Stimulated activated CD4-positive, alpha-beta T cell treated with anti-CD3 and anti-CD28 coated beads, Interleukin-12 subunit alpha, Interleukin-12 subunit beta, amount 100 ng/mL, for 48 hours (primary cell): ENCODE data around the gene PTPRN2.
"Not testable (repeated sequence)": the region's sequence is repeated elsewhere in the genome, so short reads cannot be mapped to it uniquely, and the experiment has no call there.

Experiments
- DNase-seq, 3 donors: peaks; one replicate each; pipeline ENCODE4 v3.0.0-alpha.2; 2020; ENCODE audit warnings: low read depth in 2 of 3, low spot score in 1 of 3

Gene PTPRN2

GRCh38 chr7:157739031-157739430 is 848.6 kb downstream of the PTPRN2 start:
- no peak for DNase-seq

GRCh38 chr7:157738066-157738460 is 849.6 kb downstream of the PTPRN2 start:
- DNase-seq = no peak

GRCh38 chr7:157737151-157738065 is 850.2 kb downstream of the PTPRN2 start:
- no peak for DNase-seq

- no peak for DNase-seq
These were observed 851.3 kb downstream of the PTPRN2 start for GRCh38 chr7:157736341-157736740.

GRCh38 chr7:157735826-157736225 is 851.8 kb downstream of the PTPRN2 start:
- no peak for DNase-seq

GRCh38 chr7:157734676-157735640 is 852.7 kb downstream of the PTPRN2 start:
- no peak for DNase-seq

- DNase-seq = not testable (repeated sequence)
These were observed 853.7 kb downstream of the PTPRN2 start for GRCh38 chr7:157733760-157734395.

- no peak for DNase-seq
These were observed 856.5 kb downstream of the PTPRN2 start for GRCh38 chr7:157731126-157731525.

- no peak for DNase-seq
These were observed 857.0 kb downstream of the PTPRN2 start for GRCh38 chr7:157730614-157731013.

- no peak for DNase-seq
These were observed 858.1 kb downstream of the PTPRN2 start for GRCh38 chr7:157729566-157729965.

GRCh38 chr7:157727964-157728615 is 859.5 kb downstream of the PTPRN2 start:
- DNase-seq = no peak

GRCh38 chr7:157726764-157727163 is 860.9 kb downstream of the PTPRN2 start:
- no peak for DNase-seq

GRCh38 chr7:157725312-157725711 is 862.3 kb downstream of the PTPRN2 start:
- not testable (repeated sequence) for DNase-seq

- no peak for DNase-seq
These were observed 864.4 kb downstream of the PTPRN2 start for GRCh38 chr7:157723205-157723604.

GRCh38 chr7:157722137-157723060 is 865.2 kb downstream of the PTPRN2 start:
- no peak for DNase-seq

GRCh38 chr7:157721468-157722136 is 866.0 kb downstream of the PTPRN2 start:
- DNase-seq = no peak

GRCh38 chr7:157719705-157720655 is 867.6 kb downstream of the PTPRN2 start:
- no peak for DNase-seq
